HG02571 (cell line): ENCODE results near the gene TASP1.
"Not testable (repeated sequence)": the region's sequence is repeated elsewhere in the genome, so short reads cannot be mapped to it uniquely, and the experiment has no call there.

Experiments used
- ATAC-seq: cut with Tn5 transposase; IDR thresholded peaks from one replicate; pipeline ENCODE4 v1.9.1; 2021; ENCODE audit warnings: mild to moderate bottlenecking, moderate library complexity; ENCODE audit not compliant: unreplicated experiment

TASP1 gene

DNA sequence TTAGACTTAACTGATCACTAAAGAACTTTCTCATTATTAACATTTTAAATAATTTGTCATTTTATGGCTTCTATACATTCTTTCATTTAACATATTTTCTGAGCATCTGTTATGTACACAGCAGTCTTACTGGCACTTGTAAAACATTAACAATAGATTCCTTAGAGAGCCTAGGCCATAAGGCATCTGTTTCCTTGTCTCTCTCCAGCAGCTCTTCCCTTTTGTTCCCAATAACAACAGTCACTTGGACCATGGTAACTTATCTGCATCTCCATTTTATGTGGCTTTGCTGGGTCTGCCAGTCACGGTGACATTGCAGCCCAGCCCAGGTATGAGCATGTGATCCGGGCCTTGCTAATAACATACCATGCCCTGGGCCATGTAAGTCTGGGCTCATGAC lies 11.7 kb upstream of the TASP1 start:
- no peak for ATAC-seq

DNA sequence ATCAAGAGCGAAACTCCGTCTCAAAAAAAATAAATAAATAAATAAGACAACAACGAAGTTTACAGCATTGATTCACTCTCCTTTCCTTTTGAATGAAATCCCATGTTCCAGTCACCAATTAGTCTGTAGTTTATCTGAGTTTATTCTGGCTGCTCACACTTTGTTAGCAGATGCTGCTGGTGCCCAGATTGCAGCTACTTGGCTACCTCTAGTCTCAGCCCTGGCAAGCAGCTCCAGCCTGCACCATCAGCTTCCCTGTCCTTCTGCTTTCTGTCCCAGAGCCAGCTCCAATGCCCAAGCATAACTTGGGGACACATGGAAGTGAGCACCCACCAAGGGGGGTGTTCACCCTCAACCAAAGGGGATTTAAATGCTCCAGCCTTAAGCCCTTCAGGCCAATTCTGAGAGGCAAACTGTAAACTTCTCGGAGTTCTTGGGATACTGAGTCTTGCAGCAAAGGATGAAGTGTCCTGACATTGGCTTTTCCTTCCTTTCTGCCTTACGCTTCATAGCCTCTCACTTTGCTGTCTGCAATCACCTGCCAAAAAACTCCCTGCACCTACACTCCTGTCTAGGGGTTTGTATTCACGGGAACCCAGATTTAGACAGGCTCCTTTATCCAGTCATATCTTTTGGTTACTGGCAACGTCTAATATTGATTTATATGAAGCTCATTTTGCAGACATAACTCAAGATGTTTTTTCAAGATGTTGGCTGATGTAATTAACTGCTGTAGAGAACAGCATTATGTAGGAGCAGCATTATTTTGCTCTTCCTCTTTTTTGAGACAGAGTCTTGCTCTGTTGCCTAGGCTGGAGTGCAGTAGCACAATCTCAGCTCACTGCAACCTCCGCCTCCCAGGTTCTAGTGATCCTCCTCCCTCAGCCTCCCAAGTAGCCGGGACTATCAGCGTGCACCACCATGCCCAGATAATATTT lies 9.8 kb upstream of the TASP1 start:
- ATAC-seq = no peak

DNA sequence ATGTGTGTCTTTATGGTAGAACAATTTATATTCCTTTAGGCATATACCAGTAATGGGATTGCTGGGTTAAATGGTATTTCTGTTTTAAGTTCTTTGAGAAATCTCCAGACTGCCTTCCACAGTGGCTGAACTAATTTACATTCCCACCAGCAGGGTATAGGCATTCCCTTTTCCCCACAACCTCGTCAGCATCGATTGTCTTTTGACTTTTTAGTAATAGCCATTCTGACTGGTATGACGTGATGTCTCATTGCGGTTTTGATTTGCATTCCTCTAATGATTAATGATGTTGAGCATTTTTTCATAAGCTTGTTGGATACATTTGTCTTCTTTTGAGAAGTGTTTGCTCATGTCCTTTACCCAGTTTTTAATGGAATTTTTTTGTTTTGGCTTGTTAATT lies 5.3 kb upstream of the TASP1 start:
- no peak for ATAC-seq

DNA sequence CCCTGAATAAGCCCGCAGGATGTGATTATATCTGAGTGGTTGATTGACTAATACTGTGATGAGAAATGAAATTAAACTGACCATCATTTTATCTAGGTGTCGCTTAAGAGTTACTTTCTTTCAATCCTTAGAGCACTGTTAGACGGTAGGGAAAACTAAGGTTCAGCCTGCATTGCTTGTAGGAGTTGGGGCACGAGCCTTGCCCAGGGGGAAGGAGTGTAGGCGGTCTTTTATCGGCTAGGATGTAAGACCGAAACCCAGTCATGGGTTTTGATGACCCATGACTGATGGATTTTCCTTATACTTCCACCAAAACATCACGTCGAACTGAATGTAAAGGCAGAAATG lies 392 bp upstream of the TASP1 start:
- no peak for ATAC-seq

DNA sequence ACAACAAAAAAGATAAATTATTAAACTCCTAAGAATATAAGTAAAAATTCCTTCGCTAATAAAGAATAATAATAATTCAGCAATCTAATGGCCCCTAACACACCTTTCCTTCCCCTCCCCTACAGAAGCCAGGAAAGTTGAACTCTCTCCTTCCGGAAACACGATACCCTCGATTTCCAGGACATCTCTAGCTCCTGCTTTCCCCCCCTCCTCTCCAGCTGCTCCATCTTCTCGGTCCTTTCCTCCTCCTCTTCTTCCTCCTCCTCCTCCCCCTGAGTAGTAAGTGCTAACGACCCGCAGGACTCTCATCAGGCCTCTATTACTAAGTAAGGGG lies 603 bp downstream of the TASP1 start:
- ATAC-seq = no peak

DNA sequence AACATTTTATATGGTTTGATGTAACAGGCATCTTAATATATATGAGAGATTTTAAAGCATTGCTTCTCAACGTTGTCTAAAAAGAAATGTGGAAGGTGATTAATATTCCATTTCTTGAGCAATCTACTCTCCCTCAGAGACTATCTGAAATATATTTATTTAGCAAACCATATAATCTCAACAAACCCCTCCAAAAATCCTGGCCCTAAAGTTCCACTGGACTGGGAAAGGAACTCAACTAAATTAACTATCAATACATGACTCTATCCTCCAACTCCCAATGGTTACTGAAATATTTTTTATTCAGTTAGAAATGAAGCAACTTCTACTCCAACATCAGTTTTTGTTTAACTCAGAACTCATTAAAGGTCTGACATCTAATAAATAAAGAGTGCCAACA lies 6.3 kb downstream of the TASP1 start:
- no peak for ATAC-seq

DNA sequence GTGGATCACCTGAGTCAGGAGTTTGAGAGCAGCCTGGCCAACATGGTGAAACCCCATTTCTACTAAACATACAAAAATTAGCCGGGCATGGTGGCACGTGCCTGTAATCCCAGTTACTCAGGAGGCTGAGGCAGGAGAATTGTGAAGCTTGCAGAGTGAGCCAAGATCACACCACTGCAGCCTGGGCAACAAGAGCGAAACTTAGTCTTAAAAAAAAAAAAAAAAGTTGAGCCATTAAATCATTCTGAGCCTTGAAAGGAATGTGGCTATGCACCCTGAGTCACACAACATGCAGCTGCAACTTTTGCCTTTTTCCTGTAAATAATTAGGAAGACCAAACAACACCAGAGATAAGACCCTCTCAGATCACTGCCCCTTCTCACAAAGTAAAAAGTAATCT lies 11.2 kb downstream of the TASP1 start:
- not testable (repeated sequence) for ATAC-seq

DNA sequence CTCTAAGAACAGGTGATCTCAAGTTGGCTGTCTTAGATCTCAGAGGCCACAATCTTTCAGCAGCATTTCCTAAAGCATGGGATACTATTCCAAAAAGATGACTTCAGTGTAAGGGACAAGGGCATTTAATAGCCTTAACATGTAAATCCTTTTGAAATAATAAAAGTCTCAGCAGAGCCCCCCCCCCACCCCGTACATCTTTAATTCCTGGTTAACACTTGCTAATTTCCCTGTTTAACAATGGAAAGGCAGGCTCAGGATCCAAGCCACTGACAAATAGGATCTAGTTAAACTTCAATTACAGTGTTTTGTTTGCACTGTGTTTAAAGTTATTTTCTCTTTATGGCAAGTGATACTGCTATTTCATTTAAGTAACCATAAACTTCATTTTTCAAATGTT lies 12.0 kb downstream of the TASP1 start:
- no peak for ATAC-seq

DNA sequence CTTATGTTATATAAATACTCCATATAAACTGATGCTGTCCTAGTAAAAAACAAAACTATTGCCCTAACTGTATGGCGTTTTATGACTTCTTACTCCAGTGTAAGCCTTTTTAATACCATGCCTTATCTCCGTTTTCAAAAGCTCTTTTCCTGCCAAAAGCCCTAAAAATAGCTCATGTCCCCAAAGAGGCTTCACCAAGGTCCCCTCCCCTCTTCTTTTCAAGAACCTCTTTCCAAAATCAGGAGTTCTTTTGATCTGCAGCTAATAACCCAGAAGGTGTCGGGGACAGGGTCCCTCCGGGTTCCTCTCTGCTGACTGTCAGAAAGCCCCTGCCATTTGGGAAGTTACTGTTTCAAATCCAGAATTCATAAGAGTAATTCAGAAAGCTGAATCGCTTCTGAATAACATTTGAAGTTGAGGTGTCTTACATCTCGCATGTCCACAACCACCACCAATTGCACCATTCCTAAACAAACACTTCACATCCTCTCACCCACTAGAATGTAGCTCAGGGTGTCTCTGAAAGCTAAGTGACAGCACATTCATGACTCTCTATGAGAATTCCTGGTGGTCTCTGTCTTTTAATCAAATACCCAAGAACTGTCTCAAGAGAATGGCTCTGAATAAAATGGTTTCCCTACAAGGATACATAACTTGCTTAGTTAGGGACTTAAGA lies 13.3 kb downstream of the TASP1 start:
- no peak for ATAC-seq

DNA sequence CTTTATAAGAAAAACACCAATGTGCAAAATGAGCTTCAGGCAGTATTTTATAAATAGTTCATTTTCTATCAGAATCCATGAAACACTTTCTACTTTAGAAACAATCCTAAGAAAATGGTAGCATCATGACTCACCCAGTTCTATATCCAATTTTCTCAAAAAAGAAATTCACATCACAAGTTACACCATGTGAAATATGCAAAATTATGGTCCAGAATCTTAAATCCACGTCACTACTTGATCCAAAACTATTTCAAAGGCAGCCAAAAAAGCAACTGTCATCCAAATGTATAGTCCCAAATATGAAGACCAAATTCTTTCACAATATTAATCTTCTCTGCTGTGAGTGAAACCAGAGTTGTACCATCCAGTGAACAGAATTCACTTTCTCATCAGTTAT lies 19.3 kb downstream of the TASP1 start:
- ATAC-seq = not testable (repeated sequence)

DNA sequence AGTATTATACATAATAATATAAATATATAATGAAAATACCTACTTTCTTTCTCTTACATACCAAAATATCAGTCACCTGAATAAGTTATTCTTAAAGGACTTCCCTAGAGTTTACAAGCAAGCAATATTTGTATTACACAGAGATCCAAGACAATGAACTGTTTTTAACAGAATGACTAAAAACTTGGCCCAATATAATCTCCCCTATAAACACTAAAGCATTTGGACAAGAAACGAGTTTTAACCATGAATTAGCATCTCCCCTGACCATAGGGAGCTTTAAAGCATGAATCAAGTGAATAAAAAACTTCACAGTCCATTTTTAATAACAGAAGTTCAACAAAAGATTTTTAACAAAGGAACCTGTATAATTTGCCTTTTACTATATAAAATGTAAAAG lies 20.3 kb downstream of the TASP1 start:
- ATAC-seq = not testable (repeated sequence)

DNA sequence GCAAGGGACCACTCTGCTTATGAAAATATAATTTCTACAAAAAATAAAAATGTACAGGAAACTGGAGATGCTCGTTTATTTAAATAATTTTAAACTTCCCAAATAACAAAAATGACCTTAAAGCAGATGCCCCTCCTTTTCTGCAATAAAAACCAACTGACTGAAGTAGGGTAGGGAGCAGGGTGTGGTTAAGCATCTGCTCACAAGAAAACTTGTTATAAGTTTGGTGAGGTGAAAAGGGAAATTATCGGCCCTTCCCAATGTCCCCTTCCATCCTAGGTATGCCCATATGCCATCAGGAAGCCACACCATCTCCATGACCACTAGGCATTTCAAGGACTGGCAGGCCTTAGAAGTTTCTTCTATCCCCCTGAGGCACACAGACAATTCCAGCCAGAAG lies 21.1 kb downstream of the TASP1 start:
- ATAC-seq = not testable (repeated sequence)

DNA sequence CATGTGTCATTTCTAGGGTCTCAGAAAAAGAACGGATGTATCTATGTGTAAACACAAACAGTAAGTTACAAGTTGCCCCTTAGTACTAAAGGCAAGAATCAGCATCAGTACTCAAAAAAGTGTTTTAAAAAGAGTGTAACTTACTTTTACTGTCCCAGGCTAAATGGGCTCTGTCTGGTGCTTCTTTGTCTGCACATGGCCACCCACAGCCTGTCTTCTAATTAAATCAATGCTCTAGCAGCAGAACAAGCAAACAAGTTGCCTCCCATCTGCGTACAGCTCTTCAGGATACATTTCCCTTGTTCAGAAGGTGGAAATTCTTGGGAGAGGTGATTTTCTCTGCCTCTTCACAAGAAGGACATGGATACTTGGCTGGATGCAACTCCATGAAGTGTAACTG lies 22.0 kb downstream of the TASP1 start:
- not testable (repeated sequence) for ATAC-seq

DNA sequence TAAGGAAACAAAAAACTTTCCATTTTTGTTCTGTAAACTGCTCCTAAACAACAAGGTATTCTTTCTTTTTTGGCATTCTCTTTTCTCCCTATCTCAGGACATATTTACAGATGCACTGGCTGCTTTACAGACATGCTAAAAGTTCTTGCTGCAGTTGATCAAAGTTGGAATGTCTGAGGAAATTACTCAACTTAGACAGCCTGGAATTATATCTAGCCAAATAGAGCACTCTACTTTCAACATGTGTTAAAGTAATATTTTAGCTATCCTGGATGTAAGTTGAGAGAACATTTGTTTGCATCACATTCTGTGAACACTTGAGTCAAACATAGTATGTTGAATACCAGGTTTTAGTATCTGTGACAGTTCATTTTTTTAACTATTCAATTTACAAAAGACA lies 24.8 kb downstream of the TASP1 start:
- ATAC-seq = no peak

DNA sequence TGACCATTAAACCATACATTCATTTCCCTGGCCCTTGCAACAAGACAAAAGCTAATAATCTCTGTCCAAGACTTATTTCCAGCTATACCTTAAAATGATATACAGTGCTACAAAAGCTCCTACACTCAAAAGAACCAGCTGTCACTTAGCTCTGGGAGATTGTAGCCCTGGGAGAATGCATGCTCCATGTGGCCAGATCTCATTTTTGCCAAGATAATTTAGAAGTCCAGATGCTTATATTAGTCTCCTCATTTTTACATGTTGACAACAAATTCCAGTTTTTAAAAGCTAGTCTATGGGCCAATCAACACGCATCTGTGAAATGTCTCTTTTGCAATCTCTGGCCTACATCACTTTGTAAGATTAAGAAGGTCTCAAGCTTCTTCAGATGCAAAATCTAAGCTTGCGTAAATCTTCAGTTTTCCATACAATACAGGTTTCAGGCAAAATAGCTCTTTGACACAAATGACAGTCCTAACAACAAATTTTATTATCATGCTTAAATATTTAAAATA lies 27.1 kb downstream of the TASP1 start:
- ATAC-seq = no peak

DNA sequence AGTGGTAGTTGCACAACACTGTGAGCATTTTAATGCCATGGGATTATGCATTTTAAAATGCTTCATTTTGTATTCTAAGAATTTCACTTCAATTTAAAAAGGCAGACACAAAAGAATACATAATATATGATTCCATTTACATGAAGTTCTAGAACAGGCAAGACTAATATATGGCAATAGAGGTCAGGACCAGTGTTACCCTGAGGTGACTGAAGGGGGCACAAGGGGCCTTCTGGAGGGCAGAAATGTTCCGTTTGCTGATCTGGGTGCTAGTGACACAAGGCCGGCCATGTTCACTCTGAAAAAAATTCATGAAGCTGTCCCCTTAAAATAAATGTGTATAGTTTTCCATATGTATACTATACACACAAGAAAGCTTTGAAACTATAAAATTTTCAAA lies 28.5 kb downstream of the TASP1 start:
- no peak for ATAC-seq

DNA sequence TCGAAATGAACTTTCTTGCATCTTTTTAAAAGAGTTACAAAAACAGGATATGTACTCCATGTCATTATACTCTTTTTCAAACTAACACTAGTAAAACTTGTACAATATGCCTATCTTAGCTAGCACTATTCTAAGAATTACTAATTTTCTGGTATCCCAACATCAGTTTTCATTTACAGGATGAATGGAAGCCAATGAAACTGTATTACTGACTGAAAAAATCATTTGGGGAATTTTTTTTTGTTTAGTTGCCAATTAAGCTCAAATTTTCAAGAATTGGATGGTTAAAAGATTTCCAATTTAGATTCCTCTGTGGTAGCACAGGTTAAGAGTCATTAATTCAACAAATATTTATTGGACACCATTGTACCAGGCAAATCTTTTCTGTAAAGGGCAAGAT lies 30.7 kb downstream of the TASP1 start:
- ATAC-seq = no peak

DNA sequence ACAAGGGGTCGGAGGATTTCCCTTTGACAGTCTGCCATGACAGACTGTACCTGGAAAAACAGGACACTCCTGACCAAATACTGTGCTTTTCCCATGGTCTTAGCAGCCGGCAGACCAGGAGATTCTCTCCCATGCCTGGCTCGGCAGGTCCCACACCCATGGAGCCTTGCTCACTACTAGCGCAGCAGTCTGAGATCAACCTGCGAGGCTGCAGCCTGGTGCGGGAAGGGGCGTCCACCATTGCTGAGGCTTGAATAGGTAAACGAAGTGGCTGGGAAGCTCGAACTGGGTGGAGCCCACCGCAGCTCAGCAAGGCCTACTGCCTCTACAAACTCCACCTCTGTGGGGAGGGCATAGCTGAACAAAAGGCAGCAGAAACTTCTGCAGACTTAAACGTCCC lies 45.3 kb downstream of the TASP1 start:
- ATAC-seq = not testable (repeated sequence)

DNA sequence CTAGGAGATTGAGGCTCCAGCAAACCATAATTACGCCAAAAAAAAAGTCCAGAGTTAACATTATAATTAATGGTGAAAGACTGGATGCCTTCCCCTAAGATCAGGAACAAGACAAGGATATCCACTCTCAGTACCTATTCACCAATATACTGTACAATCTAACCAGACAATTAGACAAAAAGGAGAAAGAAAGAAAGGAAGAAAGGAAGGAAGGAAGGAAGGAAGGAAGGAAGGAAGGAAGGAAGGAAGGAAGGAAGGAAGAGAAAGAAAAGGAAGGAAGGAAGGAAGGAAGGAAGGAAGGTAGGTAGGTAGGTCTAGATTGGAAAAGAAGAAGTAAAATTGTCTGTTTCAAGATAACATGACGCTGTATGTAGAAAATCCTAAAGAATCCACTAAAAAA lies 50.7 kb downstream of the TASP1 start:
- ATAC-seq = no peak

DNA sequence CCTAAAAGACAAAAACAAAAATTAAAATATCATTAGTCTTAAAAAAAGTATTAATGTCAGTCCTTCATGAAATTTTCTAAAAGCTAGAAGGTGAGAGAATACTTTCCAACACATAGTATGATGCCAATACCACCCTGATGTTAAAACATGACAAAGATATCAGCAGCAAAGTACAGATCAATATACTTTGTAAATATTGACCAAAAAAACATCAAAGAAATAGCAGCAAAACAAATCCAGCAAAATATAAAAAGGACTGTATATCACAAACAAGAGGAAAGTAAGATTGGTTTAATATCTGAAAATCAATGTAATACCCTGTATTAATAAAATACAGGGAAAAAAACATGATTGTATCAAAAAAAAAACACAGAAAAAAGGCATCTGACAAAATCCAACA lies 51.4 kb downstream of the TASP1 start:
- no peak for ATAC-seq

DNA sequence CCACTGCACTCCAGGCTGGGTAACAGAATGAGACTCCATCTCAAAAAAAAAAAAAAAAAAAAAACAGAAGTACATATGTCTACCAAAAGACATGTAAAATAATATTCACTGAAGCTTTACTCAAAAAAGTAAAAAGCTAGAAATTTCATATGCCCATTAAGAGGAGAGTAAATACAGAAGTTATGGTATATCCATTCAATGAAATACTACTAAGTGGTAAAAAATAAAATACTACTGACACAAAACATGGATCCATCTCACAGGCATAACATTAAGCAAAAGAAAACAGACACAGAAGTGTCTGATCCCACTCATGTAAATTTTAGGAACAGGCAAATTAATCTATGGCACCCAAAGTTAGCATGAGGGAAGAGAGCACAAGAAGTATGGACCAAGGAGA lies 52.6 kb downstream of the TASP1 start:
- ATAC-seq = no peak

DNA sequence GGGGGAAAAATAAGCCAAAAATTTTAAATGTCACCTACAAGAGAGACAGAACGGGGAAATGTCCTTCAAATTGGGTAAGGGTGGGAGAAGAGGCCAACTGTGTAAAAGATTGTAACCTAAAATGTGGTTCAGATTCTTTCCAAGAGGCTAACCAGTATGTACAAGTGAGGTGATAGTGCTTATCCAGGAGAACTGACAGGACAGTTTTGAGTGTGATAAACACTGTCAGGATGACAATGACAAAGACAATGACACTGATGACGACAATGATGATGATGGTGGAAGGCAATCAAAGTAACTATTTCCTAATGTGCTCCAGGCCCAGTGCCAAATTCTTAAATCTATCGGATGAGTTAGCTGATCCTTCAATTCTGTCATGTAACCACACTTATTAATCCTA lies 57.3 kb downstream of the TASP1 start:
- no peak for ATAC-seq
